ENCODE data around the gene CCDC97. TPM values are rescaled to one million over a fixed set of nuclear protein-coding genes. Genes with fewer than 3 reads are reported as not detected.

The CCDC97 gene
- total RNA-seq = 9.0 and 11.2 TPM in 2 replicates

DNA sequence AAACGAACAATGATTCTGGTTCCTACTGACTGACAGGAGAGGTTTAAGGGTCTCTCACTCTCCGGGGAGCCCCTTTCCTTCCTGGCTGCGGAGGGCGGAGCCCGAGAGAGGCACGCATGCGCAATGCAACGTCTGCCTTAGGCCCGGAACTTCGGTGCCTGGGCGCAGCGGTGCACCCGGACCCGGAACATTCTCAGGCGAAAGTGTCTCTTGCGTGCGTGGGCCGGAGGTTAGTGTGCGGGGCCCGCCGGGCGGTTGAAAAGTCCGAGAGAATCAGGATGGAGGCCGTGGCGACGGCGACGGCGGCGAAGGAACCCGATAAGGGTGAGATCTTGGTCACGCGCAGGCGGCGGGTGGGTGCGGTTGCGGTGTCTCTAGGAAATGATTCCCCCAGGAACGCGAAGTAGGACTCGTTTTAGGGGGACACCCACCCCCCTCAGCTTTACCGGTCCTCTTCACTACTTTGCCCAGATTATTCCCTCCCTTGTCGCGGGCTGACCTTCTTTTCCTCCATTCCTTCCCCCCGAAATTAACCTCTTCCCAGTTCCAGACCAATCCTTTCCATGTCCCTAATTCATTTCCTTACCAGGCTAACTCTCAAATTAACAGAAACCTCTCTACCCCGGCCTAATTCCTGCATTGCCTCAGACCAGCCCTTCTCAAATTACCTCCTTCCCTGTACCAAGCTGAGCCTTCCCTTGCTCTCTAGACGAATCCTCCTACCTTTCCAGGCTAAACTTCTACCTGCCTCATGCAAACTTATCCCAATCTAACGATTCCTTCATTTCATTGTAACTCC lies at the start of gene CCDC97:
TSS of gene CCDC97 (plus strand) at position 140 of the 799 bp plus-strand sequence. CDS start at position 279, 139 bp downstream.
- TF ChIP-seq, protein P1, sequence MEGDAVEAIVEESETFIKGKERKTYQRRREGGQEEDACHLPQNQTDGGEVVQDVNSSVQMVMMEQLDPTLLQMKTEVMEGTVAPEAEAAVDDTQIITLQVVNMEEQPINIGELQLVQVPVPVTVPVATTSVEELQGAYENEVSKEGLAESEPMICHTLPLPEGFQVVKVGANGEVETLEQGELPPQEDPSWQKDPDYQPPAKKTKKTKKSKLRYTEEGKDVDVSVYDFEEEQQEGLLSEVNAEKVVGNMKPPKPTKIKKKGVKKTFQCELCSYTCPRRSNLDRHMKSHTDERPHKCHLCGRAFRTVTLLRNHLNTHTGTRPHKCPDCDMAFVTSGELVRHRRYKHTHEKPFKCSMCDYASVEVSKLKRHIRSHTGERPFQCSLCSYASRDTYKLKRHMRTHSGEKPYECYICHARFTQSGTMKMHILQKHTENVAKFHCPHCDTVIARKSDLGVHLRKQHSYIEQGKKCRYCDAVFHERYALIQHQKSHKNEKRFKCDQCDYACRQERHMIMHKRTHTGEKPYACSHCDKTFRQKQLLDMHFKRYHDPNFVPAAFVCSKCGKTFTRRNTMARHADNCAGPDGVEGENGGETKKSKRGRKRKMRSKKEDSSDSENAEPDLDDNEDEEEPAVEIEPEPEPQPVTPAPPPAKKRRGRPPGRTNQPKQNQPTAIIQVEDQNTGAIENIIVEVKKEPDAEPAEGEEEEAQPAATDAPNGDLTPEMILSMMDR (IDR thresholded peaks at IDR 0.05; ENCODE audit: extremely low read depth, low read depth, low read length) = no peak
- Histone ChIP-seq H3K4me2 (ENCODE audit: insufficient read depth, low read length) (peak within 1 kb of the TSS; percentile 99), H3K27me3 (ENCODE audit: insufficient read depth, low read length) (no peaks in the 10 kb centered on the region), H3K9me3 (ENCODE audit: low read depth, low read length) (no peaks in the 10 kb centered on the region), H4K20me1 (ENCODE audit: insufficient read depth, low read length) (peaks cover 7% of the 10 kb centered on the region), H3K79me2 (ENCODE audit: insufficient read depth, low read length) (peaks cover 38% of the 10 kb centered on the region), H3K36me3 (ENCODE audit: insufficient read depth, low read length) (peaks cover 54% of the 10 kb centered on the region), H3K4me1 (ENCODE audit: insufficient read depth, low read length) (peaks cover 26% of the 10 kb centered on the region), H2AFZ (ENCODE audit: low read length) (peak within 1 kb of the TSS; percentile 84), H3K4me3 (ENCODE audit: insufficient read depth, low read length) (peak within 1 kb of the TSS; percentile 81), H3K27ac (ENCODE audit: low read depth, low read length) (peak within 1 kb of the TSS; percentile 96)
- peak; percentile 97 for DNase-seq (ENCODE audit: insufficient read length, low spot score, missing footprints)

DNA sequence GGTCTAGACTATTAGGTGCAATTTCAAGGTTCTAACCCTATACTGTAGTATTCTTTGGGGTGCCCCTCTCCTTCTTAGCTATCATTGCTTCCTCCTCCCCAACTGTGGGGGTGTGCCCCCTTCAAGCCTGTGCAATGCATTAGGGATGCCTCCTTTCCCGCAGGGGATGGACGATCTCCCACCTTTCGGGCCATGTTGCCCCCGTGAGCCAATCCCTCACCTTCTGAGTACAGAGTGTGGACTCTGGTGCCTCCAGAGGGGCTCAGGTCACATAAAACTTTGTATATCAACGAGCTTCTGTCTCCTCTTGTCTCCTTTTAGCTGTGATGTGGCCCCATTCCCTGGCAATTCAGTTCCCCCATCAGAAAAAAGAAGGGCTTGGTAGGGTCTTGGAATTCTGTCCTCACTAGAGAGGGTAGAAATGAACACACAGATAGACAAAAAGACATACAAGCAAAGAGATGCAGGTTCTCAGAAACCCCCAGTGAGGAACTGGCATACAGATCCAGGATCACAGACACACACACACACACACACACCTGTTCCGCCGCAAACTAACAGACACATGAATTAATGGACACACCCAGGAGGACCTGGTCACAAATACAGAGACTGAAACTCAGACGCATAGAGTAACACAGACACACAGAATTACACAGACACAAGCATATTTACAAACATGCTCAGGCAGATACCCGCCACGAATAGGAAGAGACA lies 48.3 kb upstream of the CCDC97 start:
- H3K4me1 ChIP-seq (ENCODE audit: insufficient read depth, low read length) = peaks cover 24% of the 10 kb centered on the region
- H3K27me3 ChIP-seq (ENCODE audit: insufficient read depth, low read length) = no peaks in the 10 kb centered on the region
- peak overlapping the region; percentile 82 for H3K4me3 ChIP-seq (ENCODE audit: insufficient read depth, low read length)
- peaks cover 25% of the 10 kb centered on the region for H3K79me2 ChIP-seq (ENCODE audit: insufficient read depth, low read length)
- peak overlapping the region; percentile 96 for H3K27ac ChIP-seq (ENCODE audit: low read depth, low read length)
- peaks cover 49% of the 10 kb centered on the region for H3K36me3 ChIP-seq (ENCODE audit: insufficient read depth, low read length)
- H3K9me3 ChIP-seq (ENCODE audit: low read depth, low read length) = no peaks in the 10 kb centered on the region
- H4K20me1 ChIP-seq (ENCODE audit: insufficient read depth, low read length) = peaks cover 4% of the 10 kb centered on the region
- H2AFZ ChIP-seq (ENCODE audit: low read length) = no peak overlapping the region
- TF ChIP-seq, protein P1 (IDR thresholded peaks at IDR 0.05; ENCODE audit: extremely low read depth, low read depth, low read length) = no peak
- no peak for DNase-seq (ENCODE audit: insufficient read length, low spot score, missing footprints)
- H3K4me2 ChIP-seq (ENCODE audit: insufficient read depth, low read length) = peak overlapping the region; percentile 99

DNA sequence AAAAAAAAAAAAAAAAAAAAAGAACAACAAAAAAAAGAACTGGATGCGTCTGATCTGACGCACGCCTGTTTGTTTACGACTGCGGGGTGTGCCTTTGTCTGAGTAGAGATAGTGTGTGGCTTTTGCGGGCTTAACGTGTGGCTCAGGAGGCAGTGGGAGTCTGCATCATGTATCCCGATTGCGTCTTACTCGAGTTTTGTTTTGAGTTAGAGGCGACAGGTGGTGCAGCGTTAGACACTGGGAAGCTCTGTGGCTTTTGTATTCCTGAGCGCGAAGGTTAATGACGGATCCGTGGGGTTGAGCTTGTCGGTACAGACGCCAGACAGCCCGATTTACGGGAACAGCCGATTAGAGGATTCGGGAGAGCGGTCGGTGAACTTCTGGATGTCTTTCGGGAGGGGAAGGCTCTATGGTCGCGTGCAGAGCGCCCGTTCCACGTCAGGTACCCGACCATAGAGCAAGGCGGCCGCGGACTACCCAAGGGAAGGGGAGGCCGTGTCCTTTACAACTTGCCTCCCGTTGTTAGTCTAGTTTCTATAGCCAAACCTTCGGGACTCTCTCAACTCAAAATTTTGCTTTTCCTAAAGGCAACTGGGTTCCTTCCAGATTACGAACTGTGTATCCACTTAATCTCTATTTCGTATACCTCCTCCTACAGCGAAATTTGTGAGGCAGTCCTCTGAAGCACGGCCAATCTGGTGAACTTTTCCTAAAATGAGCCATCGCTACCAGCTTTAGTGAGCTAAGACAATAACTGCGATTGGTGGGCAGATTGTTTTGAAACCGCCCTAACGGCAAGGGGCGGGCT lies 46.7 kb upstream of the CCDC97 start:
- H2AFZ ChIP-seq (ENCODE audit: low read length) = peak overlapping the region; percentile 11
- TF ChIP-seq, protein P1 (IDR thresholded peaks at IDR 0.05; ENCODE audit: extremely low read depth, low read depth, low read length) = no peak

More for the DNA sequence above, 46.7 kb upstream of the CCDC97 start:
- Histone ChIP-seq H4K20me1 (ENCODE audit: insufficient read depth, low read length) (peaks cover 20% of the 10 kb centered on the region), H3K79me2 (ENCODE audit: insufficient read depth, low read length) (peaks cover 41% of the 10 kb centered on the region), H3K4me3 (ENCODE audit: insufficient read depth, low read length) (peak overlapping the region; percentile 82), H3K27ac (ENCODE audit: low read depth, low read length) (peak overlapping the region; percentile 96), H3K36me3 (ENCODE audit: insufficient read depth, low read length) (peaks cover 44% of the 10 kb centered on the region), H3K9me3 (ENCODE audit: low read depth, low read length) (no peaks in the 10 kb centered on the region), H3K4me2 (ENCODE audit: insufficient read depth, low read length) (peak overlapping the region; percentile 99), H3K4me1 (ENCODE audit: insufficient read depth, low read length) (peaks cover 32% of the 10 kb centered on the region), H3K27me3 (ENCODE audit: insufficient read depth, low read length) (no peaks in the 10 kb centered on the region)
- peak; percentile 86 for DNase-seq (ENCODE audit: insufficient read length, low spot score, missing footprints)
